NCI-H2081 treated with DMSO at 0.1 percent for 48 hours (cell line): ENCODE data around the gene MUC6.

Experiments
- DNase-seq: peaks from one replicate; lab custom pipeline; 2025; lab: John Stamatoyannopoulos, UW

The MUC6 gene

DNA sequence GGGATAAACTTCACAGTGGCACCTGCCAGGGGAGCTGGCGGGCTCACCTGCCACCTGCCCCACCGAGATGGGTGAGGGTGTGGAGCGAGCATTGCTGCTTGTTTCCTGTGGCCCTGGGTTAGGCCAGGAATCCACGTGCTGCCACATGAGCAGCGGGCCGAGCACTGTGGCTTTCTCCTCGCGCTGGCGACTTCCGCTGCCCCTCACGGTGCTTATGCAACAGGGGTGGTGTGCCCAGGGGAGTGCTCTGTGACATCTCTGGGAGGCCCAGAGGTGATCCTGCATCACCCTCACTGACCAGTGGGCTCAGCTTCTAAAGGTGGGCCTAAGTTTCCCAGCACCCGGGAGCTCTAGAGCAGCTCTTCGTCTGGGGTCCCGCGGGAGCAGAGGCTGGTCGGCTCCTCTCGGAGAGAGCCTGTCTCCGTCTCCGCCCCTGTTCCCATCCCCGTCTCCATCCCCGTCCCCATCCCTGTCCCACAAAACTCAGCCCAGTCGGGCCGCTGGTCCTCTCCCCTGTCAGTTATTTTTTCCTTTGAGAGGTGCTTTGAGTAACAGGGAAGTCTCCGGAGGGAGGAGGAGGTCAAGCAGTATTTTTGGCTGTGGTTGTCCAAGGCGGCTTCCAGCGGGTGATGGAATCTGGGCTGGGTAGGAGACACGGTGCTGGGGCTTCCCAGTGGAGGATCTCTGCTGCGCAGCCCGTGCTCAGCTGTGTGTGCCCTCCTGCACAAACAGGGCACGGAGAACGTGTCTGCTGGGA lies 68.3 kb downstream of the MUC6 start:
- no peak for DNase-seq

DNA sequence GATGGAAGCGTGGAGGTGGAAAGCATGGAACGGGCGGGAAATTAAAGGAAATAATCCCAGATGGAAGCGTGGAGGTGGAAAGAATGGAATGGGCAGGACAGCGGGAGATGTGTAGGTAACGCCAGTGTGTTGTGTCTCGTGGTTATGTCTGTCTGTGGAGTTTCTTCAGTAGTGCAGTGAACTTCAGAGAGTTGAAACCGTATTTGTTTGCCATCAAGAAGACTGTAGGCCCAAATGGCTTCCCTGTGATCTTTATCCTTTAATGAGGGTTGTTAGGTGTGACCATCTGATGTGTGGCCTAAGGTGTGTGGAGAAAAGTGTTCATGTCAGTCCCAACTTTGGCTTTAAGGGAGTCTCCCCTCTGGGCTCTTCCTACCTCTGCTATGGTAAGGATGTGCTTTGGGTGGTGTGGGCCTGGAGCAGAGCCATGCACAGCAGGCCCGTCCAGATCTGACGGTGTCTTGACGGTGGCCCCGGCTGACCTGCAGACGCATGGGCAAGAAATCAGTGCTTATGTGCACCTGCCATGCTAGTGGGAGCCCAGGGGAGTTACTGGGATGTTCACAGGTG lies 71.2 kb downstream of the MUC6 start:
- no peak for DNase-seq

DNA sequence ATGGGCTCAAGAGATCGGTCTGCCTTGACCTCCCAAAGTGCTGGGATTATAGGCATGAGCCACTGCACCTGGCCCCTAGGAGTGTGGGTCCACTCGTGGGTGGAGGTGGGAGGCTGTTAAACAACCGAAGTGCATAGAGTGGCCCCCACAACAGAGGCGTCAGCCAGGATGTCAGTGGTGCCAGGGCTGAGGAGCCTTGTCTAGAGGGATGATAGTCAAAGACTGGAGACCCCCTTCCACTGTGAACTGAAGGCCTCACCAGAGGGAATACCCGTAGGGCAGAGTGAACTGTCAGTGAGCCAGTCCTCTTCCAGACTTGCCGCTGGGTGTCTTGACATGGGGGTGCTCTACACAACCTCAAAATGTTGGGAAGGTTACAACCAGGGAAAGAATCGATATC lies 72.7 kb downstream of the MUC6 start:
- DNase-seq, result no peak
